HepG2 (cell line): ENCODE results near the gene PRICKLE2. TPM values are rescaled to one million over a fixed set of nuclear protein-coding genes. Genes with fewer than 3 reads are reported as not detected.

ENCODE experiments used
- ATAC-seq: fragments of 200-7000 bp; cut with Tn5 transposase; 3 replicates; pipeline ENCODE4 v1.9.1; 2020; ENCODE audit warnings: mild to moderate bottlenecking, moderate library complexity
- BruUV-seq: library from RNA; stranded (reverse); fragments of 400-500 nt; replicated peaks from 2 replicates; lab custom pipeline; 2021; lab: Mats Ljungman, UMichigan
- CTCF ChIA-PET: fragments of 300-600 bp; formaldehyde crosslinking; extraction: SDS; loops from one replicate; lab custom pipeline; 2021; ENCODE audit warnings: low total read pairs, inconsistent platforms, low intra/inter-chr PET ratio; lab: Yijun Ruan, JAX
- POLR2A ChIA-PET: fragments of 350-600 bp; sonication (Branson Sonifier 250); formaldehyde crosslinking; loops from one replicate; lab custom pipeline; 2020; ENCODE audit warnings: antibody characterized with exemption, inconsistent platforms; lab: Yijun Ruan, JAX
- DNase-seq: peaks from one replicate; pipeline ENCODE4 v3.0.0-alpha.2; 2015; ENCODE audit warnings: low spot score
- FAIRE-seq: peaks from 3 replicates; lab custom pipeline; 2011; peaks lifted over from hg19 to GRCh38; lab: Jason Lieb, UNC
- H2AFZ ChIP-seq: one replicate; pipeline ENCODE4 v1.6.1; 2011; ENCODE audit warnings: low read length, inconsistent platforms
- H3K27ac ChIP-seq: fragments of 300-600 bp; 3 replicates; pipeline ENCODE4 v1.8.0; 2011; ENCODE audit warnings: mixed run types, mild to moderate bottlenecking, mixed read lengths, low read length, inconsistent platforms; ENCODE audit not compliant: insufficient read depth; ENCODE audit errors: extremely low read length
- H3K27me3 ChIP-seq, 2 experiments: fragments of 200-600 bp in 1 of 2; 2 replicates in 1 of 2; 3 replicates in 1 of 2; pipeline versions ENCODE4 v1.6.0 to v1.8.0; 2011; ENCODE audit warnings: low read length in 2 of 2, mild to moderate bottlenecking in 2 of 2, moderate library complexity in 2 of 2, inconsistent platforms in 1 of 2; ENCODE audit not compliant: insufficient read depth in 2 of 2, control insufficient read depth in 1 of 2
- H3K36me3 ChIP-seq, 2 experiments: fragments of 200-600 bp in 1 of 2; replicated peaks in 1 of 2; 2 replicates in 1 of 2; 3 replicates in 1 of 2; pipeline versions ENCODE4 v1.5.1 to v1.8.0; 2011; ENCODE audit warnings: low read length in 2 of 2, inconsistent platforms in 1 of 2; ENCODE audit not compliant: insufficient read depth in 2 of 2, control insufficient read depth in 1 of 2
- H3K4me1 ChIP-seq: 2 replicates; pipeline ENCODE4 v1.5.1; 2012; ENCODE audit warnings: low read length, inconsistent platforms; ENCODE audit not compliant: insufficient read depth
- H3K4me2 ChIP-seq: 2 replicates; pipeline ENCODE4 v1.6.0; 2011; ENCODE audit warnings: low read depth, low read length, inconsistent platforms
- H3K4me3 ChIP-seq, 3 experiments: fragments of 200-600 bp in 1 of 3; sonication (generic), shearing (Covaris generic) in 1 of 3; replicated peaks in 1 of 3; 2 replicates each; pipeline ENCODE4 v1.5.1; 2011 to 2016; ENCODE audit warnings: low read length in 3 of 3, inconsistent platforms in 2 of 3, low read depth in 2 of 3, mild to moderate bottlenecking in 2 of 3, control low read depth in 1 of 3, mixed read lengths in 1 of 3; ENCODE audit not compliant: insufficient read depth in 1 of 3
- H3K79me2 ChIP-seq: one replicate; pipeline ENCODE4 v1.6.1; 2011; ENCODE audit warnings: low read length, inconsistent platforms; ENCODE audit not compliant: insufficient read depth
- H3K9ac ChIP-seq: 2 replicates; pipeline ENCODE4 v1.6.0; 2011; ENCODE audit warnings: mild to moderate bottlenecking, low read depth, low read length, inconsistent platforms; ENCODE audit not compliant: insufficient read depth
- H3K9me3 ChIP-seq: 2 replicates; pipeline ENCODE4 v1.5.1; 2012; ENCODE audit warnings: mild to moderate bottlenecking, low read length
- H4K20me1 ChIP-seq: 2 replicates; pipeline ENCODE4 v1.6.0; 2011; ENCODE audit warnings: inconsistent platforms, mild to moderate bottlenecking, low read length, moderate library complexity; ENCODE audit not compliant: insufficient read depth
- HDAC6 ChIP-seq: fragments of 200-600 bp; sonication (generic); IDR thresholded peaks from 2 replicates; pipeline ENCODE4 v1.7.0; 2017; ENCODE audit warnings: mild to moderate bottlenecking, antibody characterized with exemption, low read length, low read depth
- NFATC3 ChIP-seq: sonication (generic); formaldehyde crosslinking; IDR thresholded peaks from 2 replicates; pipeline ENCODE4 v1.5.1; 2020; ENCODE audit warnings: mild to moderate bottlenecking, missing genetic modification reagents
- RBAK ChIP-seq: sonication (generic); formaldehyde crosslinking; IDR thresholded peaks from 2 replicates; pipeline ENCODE4 v1.5.1; 2020; ENCODE audit warnings: mild to moderate bottlenecking, missing genetic modification reagents
- REPIN1 ChIP-seq: sonication (generic); formaldehyde crosslinking; IDR thresholded peaks from 2 replicates; pipeline ENCODE4 v1.8.0; 2022; ENCODE audit warnings: missing genetic modification reagents, low read depth, mild to moderate bottlenecking, borderline replicate concordance
- ZNF121 ChIP-seq: sonication (generic); formaldehyde crosslinking; IDR thresholded peaks from 2 replicates; pipeline ENCODE4 v1.5.0; 2020; ENCODE audit warnings: mild to moderate bottlenecking, missing genetic modification reagents
- ZNF550 ChIP-seq: sonication (generic); formaldehyde crosslinking; IDR thresholded peaks from 2 replicates; pipeline ENCODE4 v1.4.0; 2020; ENCODE audit warnings: mild to moderate bottlenecking, missing genetic modification reagents, borderline replicate concordance
- ZNF558 ChIP-seq: sonication (generic); formaldehyde crosslinking; IDR thresholded peaks from 2 replicates; pipeline ENCODE4 v1.9.0; 2022; ENCODE audit warnings: mild to moderate bottlenecking, missing genetic modification reagents, borderline replicate concordance
- ZNF713 ChIP-seq: sonication (generic); formaldehyde crosslinking; IDR thresholded peaks from 2 replicates; pipeline ENCODE4 v1.4.0; 2020; ENCODE audit warnings: mild to moderate bottlenecking, missing genetic modification reagents
- ZNF782 ChIP-seq: sonication (generic); formaldehyde crosslinking; IDR thresholded peaks from 2 replicates; pipeline ENCODE4 v1.4.0; 2020; ENCODE audit warnings: missing genetic modification reagents, mild to moderate bottlenecking, borderline replicate concordance
- ZZZ3 ChIP-seq: sonication (generic); formaldehyde crosslinking; IDR thresholded peaks from 2 replicates; pipeline ENCODE4 v1.4.0; 2020; ENCODE audit warnings: missing genetic modification reagents, mild to moderate bottlenecking, borderline replicate concordance
- WGBS: methylation state at CpG from one replicate; pipeline ENCODE4 v1.1.6; 2017; ENCODE audit warnings: low lambda C conversion rate; 5-methylcytosine and 5-hydroxymethylcytosine counted together
- in situ Hi-C: cut with HindIII; loops from 2 replicates; pipeline ENCODE4 v1.10.0; 2017; ENCODE audit warnings: low pct_unique_long_range_greater_than_20kb; ENCODE audit not compliant: extremely low pct_ligation_motif_present
- intact Hi-C: fragments of 100-400 bp; cut with micrococcal nuclease; formaldehyde crosslinking; loops from one replicate; pipeline ENCODE4 v1.10.0; 2022; ENCODE audit not compliant: unreplicated experiment
- polyA plus RNA-seq, 8 experiments: library from polyadenylated mRNA; depleted of rRNA in 3 of 8; stranded (reverse) in 7 of 8; unstranded in 1 of 8; fragments of >200 nt; fragmentation: Illumina TruSeq in 4 of 8; extraction: Trizol in 4 of 8; gene quantifications; 2 replicates each; pipeline versions ENCODE4 v1.2.1 to v1.2.3, GENCODE V29; 2011 to 2016; ENCODE audit warnings: low read depth in 4 of 8, missing spikeins in 1 of 8, mixed read lengths in 1 of 8; ENCODE audit not compliant: insufficient read depth in 1 of 8
- total RNA-seq, 5 experiments: library from RNA; depleted of rRNA; stranded (reverse); fragments of >200 nt; fragmentation: Illumina TruSeq; extraction: Trizol; gene quantifications; 2 replicates each; pipeline ENCODE4 v1.2.3, GENCODE V29; 2016; ENCODE audit warnings: low read depth in 1 of 5
- TF ChIP-seq, protein P1 (sequence below): sonication (generic); formaldehyde crosslinking; IDR thresholded peaks from 2 replicates; pipeline ENCODE4 v1.4.0; 2020; ENCODE audit warnings: mild to moderate bottlenecking, missing genetic modification reagents

The PRICKLE2 gene
- total and polyA plus RNA-seq, 2 of the 13 experiments (the other 11 are each of a cell fraction or from before 2014, with no cell fraction given), result 0.01 to 0.07 TPM

DNA sequence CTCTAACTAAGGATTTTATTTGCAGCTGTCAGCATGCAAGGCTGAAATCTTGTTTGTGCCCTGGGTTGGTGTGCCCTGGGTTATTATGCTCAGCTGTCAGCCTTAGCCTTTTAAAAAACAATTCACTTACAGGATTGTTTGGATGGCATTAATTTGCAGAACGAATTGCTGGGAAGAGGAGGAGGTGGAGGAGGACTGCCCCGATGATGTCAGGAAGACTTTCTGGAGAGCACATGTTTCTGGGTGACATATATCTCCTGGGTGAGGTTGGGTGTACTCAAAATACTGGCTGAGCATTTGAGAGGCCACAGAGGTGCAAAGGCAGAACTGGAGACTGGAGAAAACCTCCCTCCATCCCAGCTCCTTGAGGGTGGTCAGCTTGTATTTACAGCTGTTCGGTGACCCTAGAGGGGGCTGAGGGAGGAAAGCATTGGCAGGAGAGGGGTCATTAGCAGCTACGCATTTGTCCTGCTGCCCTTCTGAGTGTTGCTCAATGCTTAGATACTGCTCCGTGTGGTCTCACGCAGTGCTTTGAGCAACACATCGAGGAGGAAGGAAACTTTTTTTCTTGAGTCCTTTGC is 142.2 kb downstream of the PRICKLE2 start:
- H2AFZ ChIP-seq, result no peak overlapping the region
- POLR2A ChIA-PET, result no interaction called here
- CTCF ChIA-PET, result no interaction called here
- no peaks in the 10 kb centered on the region for H3K79me2 ChIP-seq
- FAIRE-seq (no peak), DNase-seq (no peak), ATAC-seq (no peak)
- no peak overlapping the region for H3K4me2 ChIP-seq
- 49% methylated on average over 7 of the region's 7 CpGs for WGBS
- H4K20me1 ChIP-seq, result no peaks in the 10 kb centered on the region
- H3K27me3 ChIP-seq, result no peaks in the 10 kb centered on the region; a peak in 1 of 5 replicates
- no peaks in the 10 kb centered on the region for H3K36me3 ChIP-seq
- in situ Hi-C loops (no loop called here), intact Hi-C loops (no loop called here)
- H3K27ac ChIP-seq, result no peak overlapping the region
- H3K4me3 ChIP-seq, result no peak overlapping the region
- no peak overlapping the region for H3K9ac ChIP-seq
- peaks cover 9% of the 10 kb centered on the region for H3K4me1 ChIP-seq
- no peaks in the 10 kb centered on the region for H3K9me3 ChIP-seq
- TF ChIP-seq ZNF782, result no peak
- TF ChIP-seq REPIN1 (CRISPR knock-in tag), result no peak
- no peak for TF ChIP-seq HDAC6
- TF ChIP-seq ZNF121, result no peak
- no peak for TF ChIP-seq ZZZ3 (CRISPR knock-in tag)
- BruUV-seq, result no TSS peak

DNA sequence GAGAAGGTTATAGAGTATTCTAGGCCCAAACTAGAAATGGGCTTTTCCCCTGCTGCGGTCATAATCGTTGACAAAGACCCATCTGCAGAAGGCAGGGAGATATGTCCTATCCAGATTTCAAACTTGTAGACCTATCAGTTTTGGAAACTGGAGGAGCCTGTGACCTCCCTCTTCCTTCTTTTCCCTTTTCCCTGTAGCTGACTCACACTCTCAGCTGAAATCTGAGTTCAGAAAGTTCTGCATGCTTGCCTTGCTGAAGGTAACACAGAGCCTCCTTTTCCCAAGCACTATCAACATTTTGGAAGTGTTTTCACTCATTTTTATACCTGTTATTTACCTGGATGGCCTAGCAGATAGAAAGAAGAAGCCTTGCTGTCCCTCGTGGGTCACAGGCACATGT is 142.9 kb downstream of the PRICKLE2 start:
- no peak overlapping the region for H2AFZ ChIP-seq
- CTCF ChIA-PET, result no interaction called here
- TF ChIP-seq, protein P1, sequence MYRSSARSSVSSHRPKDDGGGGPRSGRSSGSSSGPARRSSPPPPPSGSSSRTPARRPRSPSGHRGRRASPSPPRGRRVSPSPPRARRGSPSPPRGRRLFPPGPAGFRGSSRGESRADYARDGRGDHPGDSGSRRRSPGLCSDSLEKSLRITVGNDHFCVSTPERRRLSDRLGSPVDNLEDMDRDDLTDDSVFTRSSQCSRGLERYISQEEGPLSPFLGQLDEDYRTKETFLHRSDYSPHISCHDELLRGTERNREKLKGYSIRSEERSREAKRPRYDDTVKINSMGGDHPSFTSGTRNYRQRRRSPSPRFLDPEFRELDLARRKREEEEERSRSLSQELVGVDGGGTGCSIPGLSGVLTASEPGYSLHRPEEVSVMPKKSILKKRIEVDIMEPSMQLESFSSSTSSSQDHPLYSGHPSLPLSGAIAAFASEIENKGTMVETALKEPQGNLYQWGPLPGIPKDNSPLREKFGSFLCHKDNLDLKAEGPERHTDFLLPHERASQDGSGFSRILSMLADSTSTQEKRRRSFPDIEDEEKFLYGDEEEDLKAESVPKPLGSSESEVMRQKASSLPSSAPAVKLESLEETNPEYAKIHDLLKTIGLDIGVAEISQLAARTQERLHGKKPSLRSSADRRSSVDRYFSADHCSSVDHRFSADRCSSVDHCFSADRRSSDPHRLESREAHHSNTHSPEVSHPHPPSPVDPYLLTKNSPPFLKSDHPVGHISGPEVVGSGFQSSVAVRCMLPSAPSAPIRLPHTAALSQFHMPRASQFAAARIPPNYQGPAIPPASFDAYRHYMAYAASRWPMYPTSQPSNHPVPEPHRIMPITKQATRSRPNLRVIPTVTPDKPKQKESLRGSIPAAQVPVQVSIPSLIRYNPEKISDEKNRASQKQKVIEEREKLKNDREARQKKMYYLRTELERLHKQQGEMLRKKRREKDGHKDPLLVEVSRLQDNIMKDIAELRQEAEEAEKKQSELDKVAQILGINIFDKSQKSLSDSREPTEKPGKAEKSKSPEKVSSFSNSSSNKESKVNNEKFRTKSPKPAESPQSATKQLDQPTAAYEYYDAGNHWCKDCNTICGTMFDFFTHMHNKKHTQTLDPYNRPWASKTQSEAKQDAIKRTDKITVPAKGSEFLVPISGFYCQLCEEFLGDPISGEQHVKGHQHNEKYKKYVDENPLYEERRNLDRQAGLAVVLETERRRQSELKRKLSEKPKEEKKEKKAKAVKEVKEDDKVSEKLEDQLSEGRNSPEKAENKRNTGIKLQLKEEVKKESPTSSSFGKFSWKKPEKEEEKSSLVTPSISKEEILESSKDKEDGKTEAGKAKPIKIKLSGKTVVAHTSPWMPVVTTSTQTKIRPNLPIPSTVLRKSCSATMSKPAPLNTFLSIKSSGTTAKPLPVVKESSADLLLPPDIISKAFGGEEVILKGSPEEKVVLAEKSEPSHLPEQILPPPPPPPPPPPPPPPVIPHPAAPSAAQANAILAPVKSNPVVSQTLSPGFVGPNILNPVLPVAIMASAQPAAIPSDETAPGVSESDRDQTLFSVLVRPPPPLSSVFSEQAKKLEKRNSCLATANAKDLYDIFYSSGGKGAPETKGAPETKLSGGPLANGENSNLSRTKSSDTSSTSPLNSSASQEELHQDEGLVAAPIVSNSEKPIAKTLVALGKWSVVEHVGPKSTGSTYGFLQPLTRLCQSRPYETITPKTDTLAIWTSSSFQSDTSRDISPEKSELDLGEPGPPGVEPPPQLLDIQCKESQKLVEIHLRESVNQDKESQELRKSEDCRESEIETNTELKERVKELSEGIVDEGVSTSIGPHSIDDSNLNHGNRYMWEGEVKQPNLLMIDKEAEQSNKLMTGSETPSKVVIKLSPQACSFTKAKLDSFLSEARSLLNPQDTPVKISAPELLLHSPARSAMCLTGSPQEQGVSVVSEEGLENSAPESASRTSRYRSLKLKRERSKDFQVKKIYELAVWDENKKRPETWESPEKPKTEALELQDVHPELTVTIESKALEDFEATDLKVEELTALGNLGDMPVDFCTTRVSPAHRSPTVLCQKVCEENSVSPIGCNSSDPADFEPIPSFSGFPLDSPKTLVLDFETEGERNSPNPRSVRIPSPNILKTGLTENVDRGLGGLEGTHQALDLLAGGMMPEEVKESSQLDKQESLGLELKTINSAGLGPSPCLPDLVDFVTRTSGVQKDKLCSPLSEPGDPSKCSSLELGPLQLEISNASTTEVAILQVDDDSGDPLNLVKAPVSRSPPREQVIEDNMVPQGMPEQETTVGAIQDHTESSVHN (CRISPR knock-in tag), result no peak
- TF ChIP-seq ZNF550 (CRISPR knock-in tag), result no peak
- no peak for TF ChIP-seq ZNF713 (CRISPR knock-in tag)
- no peak for TF ChIP-seq NFATC3 (CRISPR knock-in tag)
- no peak for TF ChIP-seq ZNF558 (CRISPR knock-in tag)
- no peak for TF ChIP-seq RBAK (CRISPR knock-in tag)

More for the DNA sequence above, 142.9 kb downstream of the PRICKLE2 start:
- Histone ChIP-seq H3K4me2 (no peak overlapping the region), H3K4me1 (peaks cover 9% of the 10 kb centered on the region), H3K79me2 (no peaks in the 10 kb centered on the region), H3K27me3 (no peaks in the 10 kb centered on the region; a peak in 1 of 5 replicates), H3K36me3 (no peaks in the 10 kb centered on the region), H3K9ac (no peak overlapping the region), H3K27ac (no peak overlapping the region), H3K4me3 (no peak overlapping the region), H3K9me3 (no peaks in the 10 kb centered on the region), H4K20me1 (no peaks in the 10 kb centered on the region)
- POLR2A ChIA-PET, result no interaction called here
- intact Hi-C loops (no loop called here), in situ Hi-C loops (no loop called here)
- no peak for DNase-seq
- 64% methylated on average over 3 of the region's 3 CpGs for WGBS
- no peak for ATAC-seq
- no peak for FAIRE-seq
- BruUV-seq, result no TSS peak
